Activated CD4-positive, alpha-beta T cell treated with anti-CD3 and anti-CD28 coated beads, Interleukin-2, amount 50 U/mL, for 16 hours (primary cell): ENCODE measurements around the gene HTRA3.
"Not testable (repeated sequence)": the region's sequence is repeated elsewhere in the genome, so short reads cannot be mapped to it uniquely, and the experiment has no call there.

Experiments
- DNase-seq: peaks from one replicate; pipeline ENCODE4 v3.0.0-alpha.2; 2020

HTRA3 gene

GRCh38 chr4:8332038-8332857 lies 62.7 kb downstream of the HTRA3 start:
- DNase-seq = no peak

DNA sequence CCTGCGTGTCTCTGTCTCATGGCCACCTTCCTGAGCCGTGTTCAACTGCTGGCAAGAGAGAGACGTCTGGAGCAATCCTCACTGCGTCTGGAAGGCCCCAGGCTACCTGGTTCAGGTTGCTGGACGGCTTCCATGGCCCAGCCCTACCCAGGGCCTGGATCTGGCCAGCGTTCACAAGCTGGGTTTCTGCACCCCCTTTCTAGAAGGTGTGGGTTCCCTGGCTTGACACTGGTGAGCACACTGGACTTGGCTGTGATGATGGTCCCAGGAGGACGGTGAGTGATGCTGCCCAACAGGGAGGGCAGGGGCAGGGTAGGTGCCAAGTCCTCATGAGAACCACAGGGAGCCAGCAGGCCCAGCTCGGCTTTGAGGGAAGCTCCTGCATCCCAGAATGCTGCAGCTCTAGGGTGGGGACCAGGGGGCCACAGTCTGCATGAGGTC lies 63.4 kb downstream of the HTRA3 start:
- DNase-seq = no peak

DNA sequence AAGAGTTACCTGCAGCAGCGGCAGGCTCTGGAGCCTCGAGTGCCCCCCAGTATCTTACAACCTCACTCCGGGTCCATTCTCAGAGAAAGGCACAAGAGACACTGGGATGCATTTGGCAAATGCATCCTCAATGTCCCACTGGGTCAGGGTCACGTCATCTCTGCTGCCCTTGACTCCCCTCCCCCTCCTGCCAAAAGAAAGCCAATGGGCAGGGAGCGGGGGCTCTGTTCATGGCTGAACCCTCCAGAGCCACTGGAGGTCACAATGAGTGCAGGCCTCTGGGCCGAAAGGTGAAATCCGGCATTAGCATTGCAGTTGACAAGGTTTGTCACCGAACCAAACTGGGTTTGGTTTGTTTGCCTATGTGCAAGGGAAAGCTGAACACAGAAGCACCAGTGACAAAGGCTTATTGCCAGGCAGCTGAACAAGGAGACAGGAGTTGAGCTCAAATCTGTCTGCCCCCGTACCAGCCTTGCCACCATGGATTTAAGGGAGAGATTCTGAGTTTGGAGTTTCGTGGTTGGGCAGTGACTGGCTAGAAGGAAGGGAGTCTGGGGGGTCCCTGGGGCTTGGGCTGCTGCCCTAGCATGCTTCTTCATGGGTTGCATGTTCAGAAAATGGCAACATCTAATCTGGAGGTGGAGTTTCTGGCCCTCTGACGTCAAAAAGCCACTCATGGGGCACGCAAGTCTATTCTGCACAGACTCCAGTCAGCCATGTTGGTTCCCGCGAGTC lies 64.3 kb downstream of the HTRA3 start:
- no peak for DNase-seq

GRCh38 chr4:8334786-8335460 lies 65.4 kb downstream of the HTRA3 start:
- no peak for DNase-seq

GRCh38 chr4:8335848-8336247 lies 66.3 kb downstream of the HTRA3 start:
- no peak for DNase-seq

- no peak for DNase-seq
These were observed 67.0 kb downstream of the HTRA3 start for GRCh38 chr4:8336412-8337075.

DNA sequence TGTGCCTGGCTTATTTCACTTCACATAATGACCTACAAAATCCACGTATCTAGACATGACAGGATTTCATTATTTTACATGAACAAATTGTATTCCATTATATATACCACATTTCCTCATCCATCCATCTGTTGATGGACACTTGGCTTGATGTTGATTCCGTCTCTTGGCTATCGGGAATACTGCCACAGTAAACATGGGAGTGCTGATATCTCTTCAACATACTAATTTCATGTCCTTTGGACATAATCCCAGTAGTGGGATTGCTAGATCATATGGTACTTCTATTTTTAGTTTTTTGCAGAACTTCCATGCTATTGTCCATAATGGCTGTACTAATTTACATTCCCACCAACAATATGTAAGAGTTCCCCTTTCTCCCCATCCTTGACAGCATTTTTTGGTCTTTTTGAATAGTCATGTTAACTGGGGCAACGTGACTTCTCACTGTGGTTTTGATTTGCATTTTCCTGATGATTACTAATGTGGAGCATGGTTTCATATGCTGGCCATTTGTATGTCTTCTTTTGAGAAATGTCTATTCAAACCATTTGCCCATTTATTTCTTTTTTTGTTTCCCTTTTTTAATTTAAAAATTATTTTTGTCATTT lies 68.9 kb downstream of the HTRA3 start:
- DNase-seq = no peak

DNA sequence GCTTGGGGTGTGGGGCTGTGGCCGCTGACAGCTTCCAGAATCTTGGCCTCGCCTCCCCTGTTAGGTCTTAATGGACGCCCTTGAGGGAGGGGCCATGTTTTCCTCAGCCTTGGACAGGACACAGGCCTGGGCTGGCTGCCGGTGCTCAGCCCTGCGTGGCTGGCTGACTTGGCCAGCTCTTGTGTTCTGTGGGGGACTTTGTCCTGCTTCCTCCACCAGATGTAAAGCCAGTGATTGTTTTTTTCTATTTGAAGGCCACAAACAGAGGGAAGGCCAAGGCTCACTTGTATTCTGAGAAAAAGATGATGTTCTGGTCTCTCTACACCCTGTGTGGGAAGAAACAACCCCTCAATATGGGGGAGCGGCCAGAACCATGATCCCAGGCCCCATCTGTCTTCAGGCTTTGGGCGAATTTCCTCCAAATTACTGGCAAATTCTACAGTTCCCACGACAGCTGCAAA lies 71.3 kb downstream of the HTRA3 start:
- no peak for DNase-seq

DNA sequence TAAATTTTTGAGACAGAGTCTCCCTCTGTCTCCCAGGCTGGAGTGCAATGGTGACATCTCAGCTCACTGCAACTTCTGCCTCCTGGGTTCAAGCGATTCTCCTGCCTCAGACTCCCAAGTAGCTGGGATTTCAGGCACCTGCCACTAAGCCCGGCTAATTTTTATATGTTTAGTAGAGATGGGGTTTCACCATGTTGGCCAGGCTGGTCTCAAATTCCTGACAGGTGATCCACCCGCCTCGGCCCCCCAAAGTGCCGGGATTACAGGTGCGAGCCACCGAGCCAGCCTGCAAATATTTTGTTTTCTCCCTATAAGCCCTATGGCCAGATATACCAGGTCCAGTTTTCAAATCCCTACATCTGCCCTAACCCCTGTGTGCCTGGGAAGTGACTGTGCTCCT lies 71.7 kb downstream of the HTRA3 start:
- not testable (repeated sequence) for DNase-seq

GRCh38 chr4:8341691-8342090 lies 72.1 kb downstream of the HTRA3 start:
- DNase-seq = no peak

GRCh38 chr4:8342651-8343261 lies 73.2 kb downstream of the HTRA3 start:
- DNase-seq = no peak

DNA sequence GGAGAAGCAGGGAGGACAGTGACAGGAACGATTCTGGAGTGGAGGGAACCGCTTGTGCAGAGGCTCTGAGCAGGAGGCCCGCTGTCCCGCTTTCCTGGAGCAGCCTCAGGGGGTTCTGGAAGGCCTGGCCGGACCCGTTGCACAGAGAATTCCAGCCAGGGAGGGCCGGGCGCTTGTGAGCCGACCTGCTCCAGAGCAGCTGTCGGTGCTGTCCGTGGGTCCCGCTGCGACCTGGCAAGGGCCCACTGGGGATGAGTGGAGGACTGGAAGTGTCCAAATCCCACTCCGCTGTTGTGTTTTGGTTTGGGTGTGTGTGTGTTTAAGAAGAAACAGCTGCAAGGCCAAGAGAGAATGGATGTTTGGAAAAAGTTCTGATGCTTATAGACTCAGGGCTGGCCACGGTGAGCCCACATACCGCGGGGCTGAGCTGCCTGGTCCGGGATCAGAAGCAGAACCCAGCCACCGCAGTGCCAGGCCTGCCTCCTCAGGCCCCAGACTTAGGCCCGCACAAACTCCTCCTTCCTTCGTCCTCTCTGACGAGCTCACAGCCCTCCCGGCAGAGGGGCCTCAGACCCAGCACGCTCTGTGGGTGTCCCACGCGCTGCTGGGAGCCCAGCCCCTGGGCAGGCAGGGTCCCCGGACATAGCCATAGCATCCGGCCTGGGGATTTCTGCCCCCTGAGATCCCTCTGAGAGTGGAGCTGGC lies 73.9 kb downstream of the HTRA3 start:
- DNase-seq = no peak

- no peak for DNase-seq
These were observed 74.4 kb downstream of the HTRA3 start for GRCh38 chr4:8343967-8344331.

GRCh38 chr4:8344377-8344776 lies 74.8 kb downstream of the HTRA3 start:
- no peak for DNase-seq

GRCh38 chr4:8345053-8345945 lies 75.7 kb downstream of the HTRA3 start:
- no peak for DNase-seq

DNA sequence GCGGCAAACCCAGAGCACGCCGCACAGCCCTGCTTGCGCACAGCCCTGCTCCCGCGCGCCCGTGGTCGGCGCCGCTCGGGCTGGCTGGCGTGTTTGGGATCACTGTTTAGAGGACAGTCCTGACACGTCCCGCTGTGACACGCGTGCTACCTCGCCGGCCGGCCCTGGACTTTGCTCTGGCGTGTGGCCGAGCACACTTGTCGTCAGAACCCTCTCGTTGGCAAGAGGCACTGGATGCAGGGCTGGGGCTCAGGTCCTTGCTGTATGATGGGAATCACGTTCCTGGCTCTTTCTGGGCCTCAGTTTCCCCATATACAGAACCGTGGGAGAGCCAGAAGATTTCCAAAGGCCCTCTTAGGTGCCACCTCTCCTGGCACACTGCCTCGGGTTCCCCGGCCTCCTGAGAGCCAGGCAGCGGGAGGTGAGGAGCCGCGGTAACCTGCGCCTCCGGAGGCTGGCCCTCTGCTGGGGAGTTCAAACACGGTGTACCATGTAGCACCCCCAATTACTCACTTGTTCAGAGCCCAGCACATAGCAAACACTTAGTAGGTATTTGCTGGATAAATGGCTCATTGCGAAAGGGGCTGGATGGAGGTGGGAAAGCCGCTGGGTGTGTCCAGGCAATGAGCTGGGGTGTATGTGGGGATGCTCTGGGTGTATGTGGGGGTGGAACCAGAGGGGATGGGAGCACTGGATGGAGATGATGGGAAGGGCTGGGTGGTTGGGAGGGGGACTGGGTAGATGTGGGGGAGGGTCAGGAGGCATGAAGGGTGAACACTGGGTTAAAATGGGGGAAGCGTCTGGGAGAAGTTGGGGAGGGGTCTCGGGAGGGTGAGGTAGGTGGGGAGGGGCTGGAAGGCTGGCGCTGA lies 76.6 kb downstream of the HTRA3 start:
- DNase-seq = no peak

DNA sequence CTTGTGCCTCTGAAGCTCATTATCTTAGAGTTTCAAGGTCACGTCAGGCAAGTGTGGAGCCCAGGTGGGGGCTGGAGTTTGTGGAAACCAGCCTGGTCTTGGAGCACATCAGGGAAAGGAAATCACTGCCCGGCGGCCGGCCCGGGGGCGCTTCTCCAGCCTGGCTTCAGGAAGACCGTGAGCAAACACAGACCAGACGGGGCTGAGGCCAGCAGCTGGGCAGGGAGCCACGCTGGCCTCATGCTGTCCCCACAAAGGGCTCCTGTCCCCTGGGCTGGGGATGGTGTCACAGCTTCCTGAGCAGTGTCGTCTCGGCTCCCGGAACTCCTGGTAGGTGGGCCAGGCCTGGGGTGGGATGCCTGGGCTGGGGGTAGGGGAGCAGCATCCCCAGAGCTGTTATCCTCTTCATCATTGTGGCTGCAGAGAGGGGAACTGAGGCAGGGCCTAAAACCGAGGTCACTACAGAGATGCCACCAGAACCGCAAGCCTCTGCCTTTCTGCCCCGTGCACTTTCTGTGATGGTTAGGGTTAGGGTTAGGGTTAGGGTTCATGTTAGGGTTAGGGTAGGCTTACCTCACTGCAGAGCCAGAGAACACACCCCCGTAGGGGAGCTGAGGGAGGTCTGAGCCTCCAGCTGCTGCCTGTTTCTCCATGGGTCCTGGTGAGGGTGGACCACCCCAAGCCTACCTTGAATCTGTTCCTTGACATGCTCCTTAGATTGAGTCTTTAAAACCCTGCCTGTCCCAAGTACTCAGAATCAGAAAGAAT lies 77.5 kb downstream of the HTRA3 start:
- DNase-seq = no peak

GRCh38 chr4:8347660-8348059 lies 78.1 kb downstream of the HTRA3 start:
- DNase-seq = no peak

DNA sequence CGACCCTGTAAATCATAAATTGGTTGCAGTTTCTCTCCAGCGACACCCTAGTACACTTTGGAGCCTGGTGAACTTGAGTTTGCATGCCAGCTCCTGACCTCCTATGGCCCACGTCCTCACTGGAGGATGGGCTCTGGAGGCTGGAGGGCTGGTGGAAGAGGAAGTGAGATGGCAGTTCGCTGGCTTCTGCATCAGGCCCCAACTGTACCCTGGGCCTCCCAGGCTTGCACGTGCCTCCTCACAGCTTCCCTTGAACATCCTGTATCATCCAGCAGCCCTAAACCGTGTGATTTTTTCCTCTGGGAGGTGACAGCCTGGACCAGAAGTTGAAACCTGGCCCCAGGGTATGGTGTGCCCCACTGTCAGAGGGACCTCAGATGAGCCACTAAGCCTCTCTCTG lies 78.5 kb downstream of the HTRA3 start:
- DNase-seq = no peak
